Right ventricle myocardium superior (tissue), 1 donor: ENCODE results near the gene TNFSF13B. TPM values are rescaled to one million over a fixed set of nuclear protein-coding genes. Genes with fewer than 3 reads are reported as not detected.
A peak's percentile ranks its signal among the peaks of the same experiment; 100 is the strongest.
"Not testable (repeated sequence)": the region's sequence is repeated elsewhere in the genome, so short reads cannot be mapped to it uniquely, and the experiment has no call there.

Experiments
- ATAC-seq: fragments of 200-7000 bp; cut with Tn5 transposase; one replicate; pipeline ENCODE4 v1.9.1; 2020; ENCODE audit warnings: mild to moderate bottlenecking; ENCODE audit not compliant: poor library complexity
- DNase-seq: peaks from one replicate; pipeline ENCODE4 v3.0.0-alpha.2; 2020
- intact Hi-C: fragments of 100-400 bp; cut with DNase I; formaldehyde crosslinking; loops from one replicate; pipeline ENCODE4 v1.11.2; 2022
- long read RNA-seq: library from polyadenylated mRNA; unstranded; transcript quantifications from one replicate; pipeline ENCODE4 v2.0.0, GENCODE V29; 2021
- total RNA-seq: library from RNA; stranded (reverse); fragmentation: NEBNext Ultra II Directional; extraction: Animal tissue kit (Norgen Biotek cat#: 25700); gene quantifications from one replicate; pipeline ENCODE4 v1.2.1, GENCODE V29; 2021
- donor health status: DM: no; HTN: yes; CAD: no; lungs with severe emphysema.

The TNFSF13B gene
- 1.6 TPM for total RNA-seq
- long read RNA-seq = 0 reads

GRCh38 chr13:108269601-108270328 is at the start of gene TNFSF13B:
Gene TNFSF13B (plus strand): TSS chr13:108269718. CDS start chr13:108269896, 178 bp downstream.
- ATAC-seq (peak; percentile 83), DNase-seq (peak; percentile 68)
- intact Hi-C loops = no loop called here

GRCh38 chr13:108220041-108220440 is 49.5 kb upstream of the TNFSF13B start:
- ATAC-seq (no peak), DNase-seq (no peak)
- intact Hi-C loops = no loop called here

- no peak for DNase-seq
- intact Hi-C loops = no loop called here
- ATAC-seq = no peak
These were observed 45.6 kb upstream of the TNFSF13B start for GRCh38 chr13:108223687-108224503.

- no peak for ATAC-seq
- DNase-seq = no peak
- intact Hi-C loops = no loop called here
These were observed 44.1 kb upstream of the TNFSF13B start for GRCh38 chr13:108225440-108225839.

GRCh38 chr13:108226184-108226583 is 43.3 kb upstream of the TNFSF13B start:
- intact Hi-C loops = no loop called here
- DNase-seq (no peak), ATAC-seq (peak; percentile 56)

- ATAC-seq (peak; percentile 37), DNase-seq (no peak)
- intact Hi-C loops = no loop called here
These were observed 41.8 kb upstream of the TNFSF13B start for GRCh38 chr13:108227651-108228272.

- no peak for DNase-seq
- intact Hi-C loops = no loop called here
- no peak for ATAC-seq
These were observed 39.1 kb upstream of the TNFSF13B start for GRCh38 chr13:108230377-108230776.

GRCh38 chr13:108249150-108249549 is 20.4 kb upstream of the TNFSF13B start:
- DNase-seq (no peak), ATAC-seq (no peak)
- intact Hi-C loops = no loop called here

GRCh38 chr13:108257248-108257647 is 12.3 kb upstream of the TNFSF13B start:
- no peak for ATAC-seq
- intact Hi-C loops = no loop called here

GRCh38 chr13:108263621-108264355 is 5.7 kb upstream of the TNFSF13B start:
- DNase-seq (no peak), ATAC-seq (no peak)
- intact Hi-C loops = no loop called here

More at GRCh38 chr13:108257248-108257647, 12.3 kb upstream of the TNFSF13B start:
- DNase-seq = no peak

GRCh38 chr13:108266321-108266990 is 3.1 kb upstream of the TNFSF13B start:
- ATAC-seq = no peak
- intact Hi-C loops = no loop called here

GRCh38 chr13:108267347-108267746 is 2.2 kb upstream of the TNFSF13B start:
- intact Hi-C loops = no loop called here
- ATAC-seq (no peak), DNase-seq (no peak)

More at GRCh38 chr13:108266321-108266990, 3.1 kb upstream of the TNFSF13B start:
- DNase-seq = peak; percentile 45

GRCh38 chr13:108267855-108268254 is 1.7 kb upstream of the TNFSF13B start:
- DNase-seq, ATAC-seq, intact Hi-C loops: not testable (repeated sequence)

- DNase-seq (no peak), ATAC-seq (no peak)
These were observed 929 bp upstream of the TNFSF13B start for GRCh38 chr13:108268466-108269112.

GRCh38 chr13:108270442-108270841 is 924 bp downstream of the TNFSF13B start:
- DNase-seq (no peak), ATAC-seq (no peak)
- intact Hi-C loops = no loop called here

More at GRCh38 chr13:108268466-108269112, 929 bp upstream of the TNFSF13B start:
- intact Hi-C loops = no loop called here

- ATAC-seq = no peak
- intact Hi-C loops = no loop called here
- DNase-seq = no peak
These were observed 2.8 kb downstream of the TNFSF13B start for GRCh38 chr13:108272333-108272732.

GRCh38 chr13:108273429-108274118 is 4.1 kb downstream of the TNFSF13B start:
- ATAC-seq (no peak), DNase-seq (no peak)
- intact Hi-C loops = no loop called here
